ENCODE data around the gene NCAPG2.
A peak's percentile ranks its signal among the peaks of the same experiment; 100 is the strongest.

The NCAPG2 gene

DNA sequence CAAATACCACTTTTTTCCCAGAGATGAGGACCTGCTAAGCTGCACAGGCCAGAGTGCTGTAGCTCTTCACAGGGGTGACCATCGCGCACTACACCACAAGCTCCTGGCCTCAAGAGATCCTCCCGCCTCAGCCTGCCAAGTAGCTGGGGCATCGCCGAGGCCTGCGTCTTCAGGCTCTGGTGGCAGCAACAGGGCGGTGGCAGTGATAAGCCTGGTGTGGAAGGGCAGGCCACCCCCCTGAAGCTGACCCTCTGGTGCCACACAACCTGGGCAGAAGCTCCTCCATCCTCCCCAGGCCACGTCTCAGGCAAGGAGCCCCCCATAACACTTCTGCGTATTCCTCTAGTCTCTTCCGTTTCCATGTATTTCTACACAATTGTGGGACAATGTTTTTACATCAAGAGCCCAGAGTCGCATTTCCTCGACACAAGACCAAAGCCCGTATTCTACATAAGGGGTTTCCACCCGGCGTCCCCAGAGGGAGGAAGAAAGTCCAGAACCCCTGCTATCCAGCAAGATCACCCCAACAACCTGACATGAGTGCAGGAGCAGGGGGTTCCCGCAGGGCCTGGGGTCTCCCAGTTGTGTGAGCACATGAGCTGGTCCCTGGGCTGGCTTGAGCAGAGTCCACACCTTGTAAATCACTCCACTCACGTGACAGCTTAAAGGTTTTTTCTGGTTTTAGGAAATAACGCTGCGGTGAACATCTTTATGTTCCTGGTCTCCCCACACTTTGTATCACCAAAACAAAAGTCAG lies 37.6 kb upstream of the NCAPG2 start:
- Histone ChIP-seq H3K4me2 (ENCODE audit: low read length) (no peak overlapping the region), H2BK5ac (ENCODE audit: low read depth, low read length, poor library complexity) (no peak overlapping the region), H3K23ac (ENCODE audit: low read length) (no peak overlapping the region), H3K27me3 (ENCODE audit: insufficient read depth, low read length) (no peaks in the 10 kb centered on the region), H3K9me3 (ENCODE audit: insufficient read depth, low read depth, low read length) (peaks cover 1% of the 10 kb centered on the region), H3K18ac (ENCODE audit: low read length) (no peak overlapping the region), H3K27ac (ENCODE audit: low read depth, low read length) (no peak overlapping the region), H3K79me1 (ENCODE audit: low read length) (no peaks in the 10 kb centered on the region), H2BK12ac (ENCODE audit: low read length) (no peak overlapping the region), H3K14ac (ENCODE audit: low read length) (no peak overlapping the region), H2AK5ac (ENCODE audit: low read length) (no peak overlapping the region), H3K4ac (ENCODE audit: low read depth, low read length) (no peak overlapping the region), H3K9ac (ENCODE audit: low read length) (no peak overlapping the region), H2BK120ac (ENCODE audit: insufficient read depth, low read length, poor library complexity) (no peak overlapping the region), H4K8ac (ENCODE audit: low read depth, low read length) (no peak overlapping the region), H3K36me3 (ENCODE audit: control insufficient read depth in 1 of 2, insufficient read depth in 2 of 2, low read length in 2 of 2) (peaks cover 62% of the 10 kb centered on the region in 2 experiments), H2AFZ (ENCODE audit: insufficient read depth, low read length, poor library complexity) (no peak overlapping the region), H3K4me1 (ENCODE audit: control insufficient read depth in 1 of 2, insufficient read depth in 2 of 2, low read length in 2 of 2) (peaks cover 0 to 10% of the 10 kb centered on the region in 2 experiments), H3K79me2 (ENCODE audit: control insufficient read depth, insufficient read depth, low read length, poor library complexity) (no peaks in the 10 kb centered on the region), H3K4me3 (ENCODE audit: low read depth, low read length) (no peak overlapping the region), H4K91ac (ENCODE audit: low read depth, low read length) (no peak overlapping the region), H4K12ac (ENCODE audit: low read depth, low read length) (no peak overlapping the region)
- no peak for DNase-seq
- WGBS (ENCODE audit: extremely low coverage, insufficient coverage, insufficient read length) = no CpG with 5 or more reads among the region's 19 CpGs

DNA sequence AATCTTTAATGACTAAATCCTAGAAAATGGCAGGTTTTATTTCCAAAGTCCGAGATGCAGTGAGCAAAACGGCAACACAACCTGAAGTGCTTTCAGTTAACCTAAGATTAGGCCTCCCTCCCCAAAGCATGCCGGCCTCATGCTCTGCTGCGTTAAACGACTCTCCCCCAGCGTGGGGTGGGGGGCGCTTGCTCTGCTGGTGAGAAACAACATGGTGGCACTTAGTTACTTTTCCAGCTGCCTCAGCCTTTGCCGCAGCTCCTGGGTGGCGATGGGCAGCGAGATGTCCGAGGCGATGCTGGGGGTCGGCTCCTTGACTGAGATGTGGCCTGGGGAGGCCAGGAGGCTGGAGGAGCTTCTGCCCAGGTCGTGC lies 36.7 kb upstream of the NCAPG2 start:
- Histone ChIP-seq H2AK5ac (ENCODE audit: low read length) (no peak overlapping the region), H3K27me3 (ENCODE audit: insufficient read depth, low read length) (no peaks in the 10 kb centered on the region), H2BK5ac (ENCODE audit: low read depth, low read length, poor library complexity) (no peak overlapping the region), H2BK120ac (ENCODE audit: insufficient read depth, low read length, poor library complexity) (no peak overlapping the region), H3K36me3 (ENCODE audit: control insufficient read depth in 1 of 2, insufficient read depth in 2 of 2, low read length in 2 of 2) (peaks cover 58 to 63% of the 10 kb centered on the region in 2 experiments), H3K4me2 (ENCODE audit: low read length) (no peak overlapping the region), H4K12ac (ENCODE audit: low read depth, low read length) (no peak overlapping the region), H2BK12ac (ENCODE audit: low read length) (no peak overlapping the region), H4K8ac (ENCODE audit: low read depth, low read length) (no peak overlapping the region), H3K4me1 (ENCODE audit: control insufficient read depth in 1 of 2, insufficient read depth in 2 of 2, low read length in 2 of 2) (peaks cover 0 to 10% of the 10 kb centered on the region in 2 experiments), H3K18ac (ENCODE audit: low read length) (peak overlapping the region; percentile 0), H3K4me3 (ENCODE audit: low read depth, low read length) (no peak overlapping the region), H3K14ac (ENCODE audit: low read length) (no peak overlapping the region), H3K9me3 (ENCODE audit: insufficient read depth, low read depth, low read length) (peaks cover 1% of the 10 kb centered on the region), H3K9ac (ENCODE audit: low read length) (no peak overlapping the region), H3K79me2 (ENCODE audit: control insufficient read depth, insufficient read depth, low read length, poor library complexity) (no peaks in the 10 kb centered on the region), H3K79me1 (ENCODE audit: low read length) (no peaks in the 10 kb centered on the region), H3K4ac (ENCODE audit: low read depth, low read length) (no peak overlapping the region), H3K27ac (ENCODE audit: low read depth, low read length) (peak overlapping the region; percentile 48), H2AFZ (ENCODE audit: insufficient read depth, low read length, poor library complexity) (no peak overlapping the region), H4K91ac (ENCODE audit: low read depth, low read length) (no peak overlapping the region), H3K23ac (ENCODE audit: low read length) (no peak overlapping the region)
- WGBS (ENCODE audit: extremely low coverage, insufficient coverage, insufficient read length) = no CpG with 5 or more reads among the region's 14 CpGs
- no peak for DNase-seq

DNA sequence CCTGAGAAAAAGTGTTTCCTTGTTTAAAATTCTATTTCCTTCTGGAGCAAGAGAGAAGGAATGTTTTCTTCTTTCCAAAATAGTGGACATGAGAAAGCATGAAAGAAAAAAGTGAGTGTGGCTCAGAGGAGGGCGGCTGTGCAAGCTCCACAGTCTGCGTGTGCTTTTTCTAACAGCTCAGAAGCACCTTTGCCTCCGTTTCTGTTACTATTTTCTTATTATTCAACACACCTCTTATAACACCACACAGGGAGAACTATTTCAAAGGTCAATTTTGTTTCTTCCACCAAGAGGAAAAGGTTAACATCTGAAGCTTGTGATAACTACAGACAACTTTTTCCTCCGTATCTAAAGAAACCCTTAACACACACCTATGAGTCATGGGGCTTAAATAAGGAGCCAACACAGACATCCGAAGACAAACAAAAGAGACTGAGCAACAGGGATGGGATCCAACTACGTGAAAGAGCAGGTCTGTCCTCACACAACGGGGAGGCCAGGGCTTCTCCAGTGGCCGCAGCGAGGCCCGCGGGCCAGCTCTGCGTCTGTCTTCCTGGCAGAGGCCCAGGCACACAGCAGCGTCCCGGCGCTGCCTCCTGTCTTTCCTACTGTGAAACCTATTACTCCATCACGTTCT lies 36.2 kb upstream of the NCAPG2 start:
- Histone ChIP-seq H3K4me2 (ENCODE audit: low read length) (no peak overlapping the region), H3K23ac (ENCODE audit: low read length) (no peak overlapping the region), H2AK5ac (ENCODE audit: low read length) (no peak overlapping the region), H3K14ac (ENCODE audit: low read length) (no peak overlapping the region), H2BK12ac (ENCODE audit: low read length) (no peak overlapping the region), H4K91ac (ENCODE audit: low read depth, low read length) (no peak overlapping the region), H3K4me1 (ENCODE audit: control insufficient read depth in 1 of 2, insufficient read depth in 2 of 2, low read length in 2 of 2) (peaks cover 0 to 10% of the 10 kb centered on the region in 2 experiments), H3K9ac (ENCODE audit: low read length) (no peak overlapping the region), H3K9me3 (ENCODE audit: insufficient read depth, low read depth, low read length) (peaks cover 1% of the 10 kb centered on the region), H4K12ac (ENCODE audit: low read depth, low read length) (no peak overlapping the region), H2BK120ac (ENCODE audit: insufficient read depth, low read length, poor library complexity) (no peak overlapping the region), H3K4me3 (ENCODE audit: low read depth, low read length) (no peak overlapping the region), H3K4ac (ENCODE audit: low read depth, low read length) (no peak overlapping the region), H3K79me1 (ENCODE audit: low read length) (no peaks in the 10 kb centered on the region), H2BK5ac (ENCODE audit: low read depth, low read length, poor library complexity) (no peak overlapping the region), H3K36me3 (ENCODE audit: control insufficient read depth in 1 of 2, insufficient read depth in 2 of 2, low read length in 2 of 2) (peaks cover 57 to 62% of the 10 kb centered on the region in 2 experiments), H3K79me2 (ENCODE audit: control insufficient read depth, insufficient read depth, low read length, poor library complexity) (no peaks in the 10 kb centered on the region), H4K8ac (ENCODE audit: low read depth, low read length) (no peak overlapping the region), H3K27ac (ENCODE audit: low read depth, low read length) (peak overlapping the region; percentile 48), H3K18ac (ENCODE audit: low read length) (no peak overlapping the region), H2AFZ (ENCODE audit: insufficient read depth, low read length, poor library complexity) (no peak overlapping the region), H3K27me3 (ENCODE audit: insufficient read depth, low read length) (no peaks in the 10 kb centered on the region)
- DNase-seq = peak in 1 of 2 donors; percentile 35
- no CpG with 5 or more reads among the region's 16 CpGs for WGBS (ENCODE audit: extremely low coverage, insufficient coverage, insufficient read length)

DNA sequence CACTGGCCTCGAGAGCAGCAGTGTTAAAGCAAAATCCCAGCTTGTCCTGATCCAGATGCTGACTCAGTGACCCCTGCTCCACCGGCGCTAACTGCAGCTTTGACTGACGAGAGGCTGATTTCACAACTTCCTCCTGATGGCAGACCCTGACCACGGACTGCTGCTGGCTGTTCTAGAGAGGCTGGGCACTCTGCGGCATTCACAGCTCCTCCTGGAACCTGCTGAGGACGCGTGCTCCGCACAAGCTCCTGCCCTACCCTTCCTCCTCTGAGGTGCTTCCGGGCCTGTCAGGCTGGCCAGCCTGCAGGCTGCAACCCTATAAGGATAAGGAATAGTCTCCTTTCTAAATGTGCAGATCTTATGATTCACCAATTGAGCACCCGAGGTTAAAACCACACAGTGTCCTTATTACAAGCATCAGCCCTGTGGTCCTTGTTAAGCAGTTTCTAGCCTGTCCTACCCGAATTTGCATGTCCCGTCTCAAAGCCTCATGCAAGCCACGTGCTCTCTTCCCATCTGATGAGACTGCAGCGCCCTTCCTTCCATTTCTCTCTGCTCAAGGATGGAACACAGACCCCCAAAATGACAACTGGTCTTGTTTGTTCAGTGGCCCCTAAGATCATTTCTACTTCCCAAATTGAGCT lies 35.5 kb upstream of the NCAPG2 start:
- Histone ChIP-seq H3K79me2 (ENCODE audit: control insufficient read depth, insufficient read depth, low read length, poor library complexity) (no peaks in the 10 kb centered on the region), H2AK5ac (ENCODE audit: low read length) (no peak overlapping the region), H3K27me3 (ENCODE audit: insufficient read depth, low read length) (no peaks in the 10 kb centered on the region), H4K8ac (ENCODE audit: low read depth, low read length) (no peak overlapping the region), H3K9me3 (ENCODE audit: insufficient read depth, low read depth, low read length) (peaks cover 1% of the 10 kb centered on the region), H4K12ac (ENCODE audit: low read depth, low read length) (no peak overlapping the region), H2BK5ac (ENCODE audit: low read depth, low read length, poor library complexity) (no peak overlapping the region), H3K4me2 (ENCODE audit: low read length) (no peak overlapping the region), H4K91ac (ENCODE audit: low read depth, low read length) (no peak overlapping the region), H3K9ac (ENCODE audit: low read length) (no peak overlapping the region), H3K79me1 (ENCODE audit: low read length) (no peaks in the 10 kb centered on the region), H3K18ac (ENCODE audit: low read length) (no peak overlapping the region), H2BK12ac (ENCODE audit: low read length) (no peak overlapping the region), H3K14ac (ENCODE audit: low read length) (no peak overlapping the region), H3K23ac (ENCODE audit: low read length) (no peak overlapping the region), H2AFZ (ENCODE audit: insufficient read depth, low read length, poor library complexity) (no peak overlapping the region), H3K4me3 (ENCODE audit: low read depth, low read length) (no peak overlapping the region), H3K27ac (ENCODE audit: low read depth, low read length) (no peak overlapping the region), H2BK120ac (ENCODE audit: insufficient read depth, low read length, poor library complexity) (no peak overlapping the region), H3K4ac (ENCODE audit: low read depth, low read length) (no peak overlapping the region), H3K36me3 (ENCODE audit: control insufficient read depth in 1 of 2, insufficient read depth in 2 of 2, low read length in 2 of 2) (peaks cover 58 to 64% of the 10 kb centered on the region in 2 experiments), H3K4me1 (ENCODE audit: control insufficient read depth in 1 of 2, insufficient read depth in 2 of 2, low read length in 2 of 2) (peaks cover 0 to 10% of the 10 kb centered on the region in 2 experiments)
- peak; percentile 66 to 80 for DNase-seq
- WGBS (ENCODE audit: extremely low coverage, insufficient coverage, insufficient read length) = no CpG with 5 or more reads among the region's 15 CpGs

Data from trophoblast cell (in vitro differentiated cells and primary cell).